ENCODE data around the gene BBC3. TPM values are rescaled to one million over a fixed set of nuclear protein-coding genes. Genes with fewer than 3 reads are reported as not detected.

BBC3 gene
- total RNA-seq, 1 donor from 2014 or later, result 54.6 TPM

DNA sequence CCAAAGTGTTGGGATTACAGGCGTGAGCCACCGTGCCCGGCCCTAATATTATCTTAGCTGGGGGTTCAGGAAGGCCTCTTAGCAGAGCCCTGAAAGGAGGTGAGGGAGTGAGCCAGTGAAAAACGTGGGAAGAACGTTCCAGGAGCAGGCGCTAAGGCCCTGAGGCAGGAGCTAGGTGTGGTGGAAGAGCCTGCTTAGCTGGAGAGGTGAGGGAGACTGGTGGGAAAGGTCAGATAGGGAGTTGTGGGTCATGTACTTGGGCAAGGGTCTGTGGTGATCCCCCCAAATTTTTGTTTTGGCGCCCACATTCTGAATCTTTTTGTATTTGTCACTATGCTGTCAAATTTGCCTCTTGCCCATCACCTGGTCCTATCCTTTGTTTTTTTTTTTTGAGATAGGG lies 38.6 kb upstream of the BBC3 start:
- Mint-ChIP-seq H3K4me1 (ENCODE audit: low read depth, unreplicated experiment) (peaks cover 6% of the 10 kb centered on the region), H3K9me3 (ENCODE audit: unreplicated experiment) (no peaks in the 10 kb centered on the region), H3K36me3 (ENCODE audit: low read depth, unreplicated experiment) (peaks cover 27% of the 10 kb centered on the region), H3K27ac (ENCODE audit: unreplicated experiment) (no peak overlapping the region), H3K4me3 (ENCODE audit: unreplicated experiment) (no peak overlapping the region), H3K27me3 (ENCODE audit: low read depth, unreplicated experiment) (no peaks in the 10 kb centered on the region)
- Histone ChIP-seq H3K9me3 (ENCODE audit: insufficient read depth, low read depth, low read length) (no peaks in the 10 kb centered on the region), H3K4me1 (ENCODE audit: insufficient read depth, low read length) (peaks cover 10% of the 10 kb centered on the region), H2AFZ (ENCODE audit: low read depth, low read length) (no peak overlapping the region), H3K27me3 (ENCODE audit: insufficient read depth, low read length) (no peaks in the 10 kb centered on the region), H3K27ac (ENCODE audit: low read depth, low read length) (no peak overlapping the region), H3K36me3 (ENCODE audit: insufficient read depth, low read length) (peaks cover 12% of the 10 kb centered on the region), H3K79me2 (ENCODE audit: insufficient read depth, low read length) (peaks cover 15% of the 10 kb centered on the region), H3K4me3 (ENCODE audit: insufficient read depth, low read depth, low read length) (no peak overlapping the region), H4K20me1 (ENCODE audit: insufficient read depth, low read length) (peaks cover 27% of the 10 kb centered on the region), H3K4me2 (ENCODE audit: low read length) (no peak overlapping the region), H3K9ac (ENCODE audit: low read length) (no peak overlapping the region)
- TF ChIP-seq, protein P1, sequence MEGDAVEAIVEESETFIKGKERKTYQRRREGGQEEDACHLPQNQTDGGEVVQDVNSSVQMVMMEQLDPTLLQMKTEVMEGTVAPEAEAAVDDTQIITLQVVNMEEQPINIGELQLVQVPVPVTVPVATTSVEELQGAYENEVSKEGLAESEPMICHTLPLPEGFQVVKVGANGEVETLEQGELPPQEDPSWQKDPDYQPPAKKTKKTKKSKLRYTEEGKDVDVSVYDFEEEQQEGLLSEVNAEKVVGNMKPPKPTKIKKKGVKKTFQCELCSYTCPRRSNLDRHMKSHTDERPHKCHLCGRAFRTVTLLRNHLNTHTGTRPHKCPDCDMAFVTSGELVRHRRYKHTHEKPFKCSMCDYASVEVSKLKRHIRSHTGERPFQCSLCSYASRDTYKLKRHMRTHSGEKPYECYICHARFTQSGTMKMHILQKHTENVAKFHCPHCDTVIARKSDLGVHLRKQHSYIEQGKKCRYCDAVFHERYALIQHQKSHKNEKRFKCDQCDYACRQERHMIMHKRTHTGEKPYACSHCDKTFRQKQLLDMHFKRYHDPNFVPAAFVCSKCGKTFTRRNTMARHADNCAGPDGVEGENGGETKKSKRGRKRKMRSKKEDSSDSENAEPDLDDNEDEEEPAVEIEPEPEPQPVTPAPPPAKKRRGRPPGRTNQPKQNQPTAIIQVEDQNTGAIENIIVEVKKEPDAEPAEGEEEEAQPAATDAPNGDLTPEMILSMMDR (IDR thresholded peaks at IDR 0.05; ENCODE audit: insufficient read depth, low read depth, low read length), result no peak
- no peak for TF ChIP-seq EZH2 (IDR thresholded peaks at IDR 0.05; ENCODE audit: insufficient read depth, low read length)
- FAIRE-seq (no peak), DNase-seq (ENCODE audit: low read depth) (no peak)

- Histone ChIP-seq H3K27me3 (ENCODE audit: insufficient read depth, low read length) (no peaks in the 10 kb centered on the region), H3K9me3 (ENCODE audit: insufficient read depth, low read depth, low read length) (no peaks in the 10 kb centered on the region), H2AFZ (ENCODE audit: low read depth, low read length) (no peak overlapping the region), H3K27ac (ENCODE audit: low read depth, low read length) (no peak overlapping the region), H4K20me1 (ENCODE audit: insufficient read depth, low read length) (peaks cover 34% of the 10 kb centered on the region), H3K4me1 (ENCODE audit: insufficient read depth, low read length) (peaks cover 5% of the 10 kb centered on the region), H3K79me2 (ENCODE audit: insufficient read depth, low read length) (peaks cover 20% of the 10 kb centered on the region), H3K4me2 (ENCODE audit: low read length) (no peak overlapping the region), H3K4me3 (ENCODE audit: insufficient read depth, low read depth, low read length) (no peak overlapping the region), H3K36me3 (ENCODE audit: insufficient read depth, low read length) (peaks cover 15% of the 10 kb centered on the region), H3K9ac (ENCODE audit: low read length) (no peak overlapping the region)
- Mint-ChIP-seq H3K36me3 (ENCODE audit: low read depth, unreplicated experiment) (peaks cover 29% of the 10 kb centered on the region), H3K4me3 (ENCODE audit: unreplicated experiment) (no peak overlapping the region), H3K4me1 (ENCODE audit: low read depth, unreplicated experiment) (peaks cover 6% of the 10 kb centered on the region), H3K27ac (ENCODE audit: unreplicated experiment) (no peak overlapping the region), H3K27me3 (ENCODE audit: low read depth, unreplicated experiment) (no peaks in the 10 kb centered on the region), H3K9me3 (ENCODE audit: unreplicated experiment) (no peaks in the 10 kb centered on the region)
- TF ChIP-seq EZH2 (IDR thresholded peaks at IDR 0.05; ENCODE audit: insufficient read depth, low read length), result no peak
- TF ChIP-seq, protein P1 (IDR thresholded peaks at IDR 0.05; ENCODE audit: insufficient read depth, low read depth, low read length), result no peak
- DNase-seq (ENCODE audit: low read depth), result no peak
- FAIRE-seq, result no peak
Measured at GRCh38 chr19:47268028-47268427, 37.0 kb upstream of the BBC3 start.

GRCh38 chr19:47267350-47267759 lies 36.4 kb upstream of the BBC3 start:
- FAIRE-seq, result no peak
- no peak overlapping the region for H3K27ac Mint-ChIP-seq (ENCODE audit: unreplicated experiment)
- H3K27me3 ChIP-seq (ENCODE audit: insufficient read depth, low read length), result no peaks in the 10 kb centered on the region

More at GRCh38 chr19:47267350-47267759, 36.4 kb upstream of the BBC3 start:
- Mint-ChIP-seq H3K9me3 (ENCODE audit: unreplicated experiment) (no peaks in the 10 kb centered on the region), H3K27me3 (ENCODE audit: low read depth, unreplicated experiment) (no peaks in the 10 kb centered on the region), H3K4me3 (ENCODE audit: unreplicated experiment) (no peak overlapping the region), H3K36me3 (ENCODE audit: low read depth, unreplicated experiment) (peaks cover 26% of the 10 kb centered on the region), H3K4me1 (ENCODE audit: low read depth, unreplicated experiment) (peaks cover under 1% of the 10 kb centered on the region)
- TF ChIP-seq EZH2 (IDR thresholded peaks at IDR 0.05; ENCODE audit: insufficient read depth, low read length), result no peak
- DNase-seq (ENCODE audit: low read depth), result no peak
- Histone ChIP-seq H3K27ac (ENCODE audit: low read depth, low read length) (no peak overlapping the region), H3K4me1 (ENCODE audit: insufficient read depth, low read length) (no peaks in the 10 kb centered on the region), H3K9me3 (ENCODE audit: insufficient read depth, low read depth, low read length) (no peaks in the 10 kb centered on the region), H3K36me3 (ENCODE audit: insufficient read depth, low read length) (peaks cover 19% of the 10 kb centered on the region), H4K20me1 (ENCODE audit: insufficient read depth, low read length) (peaks cover 38% of the 10 kb centered on the region), H3K4me2 (ENCODE audit: low read length) (no peak overlapping the region), H3K4me3 (ENCODE audit: insufficient read depth, low read depth, low read length) (no peak overlapping the region), H2AFZ (ENCODE audit: low read depth, low read length) (no peak overlapping the region), H3K79me2 (ENCODE audit: insufficient read depth, low read length) (peaks cover 27% of the 10 kb centered on the region), H3K9ac (ENCODE audit: low read length) (no peak overlapping the region)
